Measurements from ENCODE around the gene SUB1.
"Not testable (repeated sequence)": the region's sequence is repeated elsewhere in the genome, so short reads cannot be mapped to it uniquely, and the experiment has no call there.

The SUB1 gene

GRCh38 chr5:32600054-32600622 lies 14.8 kb downstream of the SUB1 start:
- DNase-seq (ENCODE audit: low spot score), result no peak

- no peak for DNase-seq (ENCODE audit: low spot score)
These were observed 16.4 kb downstream of the SUB1 start for GRCh38 chr5:32601623-32602295.

DNA sequence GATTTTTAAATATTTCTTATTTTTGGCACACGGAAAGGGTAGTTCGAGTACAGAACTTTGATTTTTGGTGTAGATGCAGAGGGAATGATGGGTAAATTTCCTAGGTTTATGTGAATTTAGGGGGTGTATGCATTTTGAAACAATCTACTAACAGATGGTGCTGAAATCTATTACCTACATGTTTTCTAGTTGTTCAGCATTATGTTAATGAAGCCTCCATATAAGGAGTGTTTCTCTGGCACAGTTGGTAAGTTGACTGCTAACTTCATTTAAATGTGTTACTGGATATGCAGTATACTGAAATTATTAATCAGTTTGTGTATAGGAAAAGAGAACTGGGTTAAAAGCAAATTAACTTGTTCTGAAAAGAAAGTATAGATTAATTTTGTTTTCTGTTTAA lies 17.5 kb downstream of the SUB1 start:
- DNase-seq (ENCODE audit: low spot score), result no peak

DNA sequence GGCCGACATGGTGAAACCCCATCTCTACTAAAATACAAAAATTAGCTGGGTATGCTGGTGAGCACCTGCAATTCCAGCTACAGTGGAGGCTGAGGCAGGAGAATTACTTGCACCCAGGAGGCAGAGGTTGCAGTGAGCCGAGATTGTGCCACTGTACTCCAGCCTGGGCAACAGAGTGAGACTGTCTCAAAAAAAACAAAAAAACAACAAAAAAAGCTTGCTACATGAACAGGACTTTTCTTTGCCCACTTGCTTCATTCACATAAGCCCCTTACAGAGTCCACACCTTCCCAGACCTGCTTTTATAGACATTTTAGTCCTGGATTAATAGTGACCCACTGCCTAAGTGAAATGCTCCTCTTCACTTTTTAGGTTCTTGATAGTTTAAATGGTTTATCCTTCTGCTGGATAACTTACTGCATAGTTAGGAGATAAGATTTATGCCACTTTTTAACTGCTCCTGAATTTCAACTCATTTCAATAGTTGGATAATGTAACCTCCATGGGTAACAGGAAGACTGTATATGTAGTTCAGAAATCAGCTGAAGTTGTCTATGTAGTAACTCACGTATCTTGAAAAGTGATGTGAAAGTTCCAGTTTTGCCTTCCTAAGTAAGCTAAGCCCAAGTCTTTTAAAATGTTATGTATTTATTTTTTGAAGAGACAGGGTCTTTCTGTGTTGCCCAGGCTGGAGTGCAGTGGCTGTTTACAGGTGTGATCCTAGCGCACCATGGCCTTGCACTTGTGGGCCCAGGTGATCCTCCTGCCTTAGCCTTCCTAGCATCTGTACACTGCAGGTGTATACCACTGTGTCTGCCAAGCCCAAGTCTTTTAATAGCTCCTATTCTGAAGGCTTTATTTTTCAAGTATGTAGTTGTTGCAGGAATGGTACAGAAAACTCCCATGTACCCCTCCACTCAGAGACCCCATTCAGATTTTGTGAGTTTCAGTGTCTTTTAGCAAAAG lies 19.7 kb downstream of the SUB1 start:
- DNase-seq (ENCODE audit: low spot score), result no peak

- no peak for DNase-seq (ENCODE audit: low spot score)
These were observed 20.4 kb downstream of the SUB1 start for GRCh38 chr5:32605766-32606152.

DNA sequence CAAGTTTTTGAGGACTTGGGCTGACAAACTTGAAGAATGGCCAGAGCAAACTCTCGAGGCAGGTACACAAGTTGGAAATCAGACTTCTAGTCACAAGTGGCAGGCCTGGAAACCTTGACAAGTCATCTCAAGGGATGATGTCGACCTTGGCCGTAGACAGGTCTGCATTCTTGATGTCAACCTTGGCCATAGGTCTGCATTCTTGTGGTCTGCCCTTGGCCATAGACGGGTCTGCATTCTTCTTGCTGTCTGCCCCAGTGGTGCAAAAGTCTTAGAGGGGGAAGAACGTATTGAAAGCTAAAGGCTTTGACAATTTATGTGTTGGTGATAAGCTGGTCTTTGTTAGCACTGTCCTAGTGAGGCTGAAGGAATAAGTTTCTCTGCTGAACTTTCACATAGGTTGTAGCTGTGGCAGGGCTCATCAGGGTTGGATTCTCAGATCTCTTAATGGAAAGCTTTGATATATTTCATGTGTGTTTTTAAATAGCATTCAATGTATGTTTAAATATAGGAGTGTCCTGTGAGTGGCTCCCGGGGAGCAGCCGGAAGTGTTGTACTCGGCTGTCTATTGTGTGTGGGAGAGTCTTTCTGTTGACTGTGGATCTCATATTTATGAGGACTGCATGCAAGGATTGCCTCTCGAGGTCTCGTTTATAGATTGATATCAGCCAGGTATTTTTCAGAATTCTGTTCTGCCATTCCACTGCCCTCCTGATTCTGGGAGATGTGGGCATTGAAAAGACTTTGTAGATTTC lies 27.0 kb downstream of the SUB1 start:
- DNase-seq (ENCODE audit: low spot score), result no peak

GRCh38 chr5:32613050-32613672 lies 27.8 kb downstream of the SUB1 start:
- DNase-seq (ENCODE audit: low spot score), result peak; percentile 76

DNA sequence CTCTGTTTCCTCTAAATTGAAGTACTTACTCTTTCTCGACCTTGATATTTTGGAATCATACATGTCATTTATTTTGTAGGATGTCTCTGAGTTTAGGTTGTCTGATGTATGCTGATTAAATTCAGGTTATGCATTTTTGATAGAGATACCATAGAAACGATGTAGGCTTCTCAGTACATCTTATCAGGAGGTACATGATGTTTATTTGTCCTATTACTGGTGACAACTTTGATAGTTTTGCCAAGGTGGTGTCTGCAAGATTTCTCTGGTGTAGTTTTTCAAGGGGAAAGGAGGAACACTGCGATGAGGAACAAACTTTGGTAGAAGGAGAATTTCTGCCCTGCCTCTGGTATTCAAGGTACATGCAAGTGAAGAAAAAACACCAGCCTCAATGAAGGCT lies 29.9 kb downstream of the SUB1 start:
- no peak for DNase-seq (ENCODE audit: low spot score)

- no peak for DNase-seq (ENCODE audit: low spot score)
These were observed 33.6 kb downstream of the SUB1 start for GRCh38 chr5:32618962-32619361.

GRCh38 chr5:32621256-32621655 lies 35.9 kb downstream of the SUB1 start:
- no peak for DNase-seq (ENCODE audit: low spot score)

- DNase-seq (ENCODE audit: low spot score), result no peak
These were observed 39.7 kb downstream of the SUB1 start for GRCh38 chr5:32625106-32625505.

GRCh38 chr5:32625547-32625946 lies 40.2 kb downstream of the SUB1 start:
- no peak for DNase-seq (ENCODE audit: low spot score)

DNA sequence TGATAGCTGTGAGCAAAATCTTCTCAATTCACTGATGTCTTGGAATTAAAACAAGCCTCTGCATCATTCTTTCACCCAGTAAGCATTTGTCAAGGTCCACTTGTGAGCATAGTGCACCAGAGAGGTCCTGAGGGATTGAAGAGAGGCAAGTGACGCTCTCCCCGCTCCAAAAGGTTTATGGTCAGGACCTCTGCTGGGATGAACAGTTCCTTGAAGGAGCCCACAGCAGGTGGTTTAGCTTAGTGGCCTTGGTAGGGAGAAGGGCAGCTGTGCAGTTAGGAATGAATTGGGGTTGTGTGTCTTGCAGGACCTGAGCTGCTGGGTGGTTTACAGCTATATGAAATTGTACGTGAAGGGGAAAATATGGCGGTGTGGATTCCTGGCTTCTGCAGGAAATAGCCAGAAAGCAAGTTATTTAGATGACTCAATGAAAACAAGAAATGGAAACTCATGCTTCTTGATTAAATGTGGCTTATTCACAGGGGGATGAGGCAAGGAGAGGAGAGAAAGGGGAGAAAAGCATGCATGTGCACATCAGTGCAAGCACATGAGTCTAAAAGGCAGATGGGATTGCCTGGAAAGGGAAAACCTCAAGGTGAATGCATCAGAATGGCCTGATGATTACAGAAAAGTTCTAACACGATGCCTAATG lies 42.0 kb downstream of the SUB1 start:
- no peak for DNase-seq (ENCODE audit: low spot score)

DNA sequence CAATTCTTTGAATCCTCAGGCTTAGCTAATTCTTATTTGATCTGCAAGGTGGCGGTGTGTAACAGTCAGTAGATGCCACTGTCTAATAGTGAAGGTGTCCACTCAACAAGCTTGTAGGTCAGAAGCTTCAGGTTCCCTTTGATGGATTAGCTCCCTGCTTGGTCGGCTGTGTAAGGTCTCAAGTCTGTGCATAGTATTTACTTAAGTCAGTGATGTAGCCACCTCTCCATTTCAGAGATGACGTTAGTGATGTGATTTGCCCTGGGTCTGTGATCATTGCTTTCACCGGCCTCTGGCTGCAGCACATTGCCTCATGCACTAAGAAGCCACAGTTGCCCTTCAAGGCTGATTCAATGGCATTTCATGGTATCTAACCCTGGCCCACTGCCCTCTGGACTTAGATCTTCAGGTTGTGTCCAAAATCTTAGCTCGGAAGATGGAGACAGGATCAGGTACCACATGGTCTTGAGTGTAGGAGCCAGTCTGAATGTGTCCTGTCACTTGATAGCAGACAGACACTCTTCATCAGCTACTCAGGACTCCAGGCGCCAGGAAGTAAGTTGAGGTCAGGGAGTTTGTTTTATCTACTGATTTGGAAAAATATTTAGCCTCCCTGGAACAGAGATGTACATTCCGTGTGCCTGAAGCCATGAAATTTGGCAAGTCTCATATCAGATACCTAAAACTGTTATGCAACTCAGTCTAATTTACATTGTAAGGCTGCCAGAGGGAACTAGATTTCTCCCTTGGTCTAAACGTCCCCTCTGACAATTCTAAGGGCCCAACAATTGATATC lies 42.9 kb downstream of the SUB1 start:
- DNase-seq (ENCODE audit: low spot score), result no peak

DNA sequence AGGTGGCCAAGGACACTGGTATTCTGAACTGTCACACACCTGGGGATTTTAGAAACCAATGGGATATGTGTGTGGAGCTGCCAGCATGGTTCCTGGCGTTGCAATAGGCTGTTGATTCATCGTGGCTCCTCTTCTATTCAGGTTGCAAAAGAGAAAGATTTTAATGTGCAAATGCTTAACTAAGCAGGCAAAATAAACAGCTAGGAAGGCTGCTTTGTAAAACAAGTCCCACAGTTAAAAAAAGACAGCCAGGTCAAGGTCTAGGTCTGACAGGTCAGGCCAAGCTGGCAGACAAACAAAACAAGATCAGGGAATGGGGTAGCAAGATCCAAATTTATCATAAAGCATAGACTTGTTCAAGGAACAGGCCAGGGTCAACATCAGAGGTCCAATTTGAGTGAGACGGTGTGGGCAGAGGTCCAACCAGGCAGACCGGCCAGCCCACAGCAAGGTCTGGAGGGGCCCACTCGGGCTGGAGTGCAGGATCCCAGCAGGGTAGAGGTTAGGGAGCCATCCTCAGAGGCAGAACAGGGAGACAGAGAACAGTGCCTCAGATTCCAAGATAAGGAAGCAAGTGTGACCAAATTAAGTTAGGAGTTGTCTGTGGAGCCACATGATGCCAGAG lies 45.6 kb downstream of the SUB1 start:
- DNase-seq (ENCODE audit: low spot score), result no peak

DNA sequence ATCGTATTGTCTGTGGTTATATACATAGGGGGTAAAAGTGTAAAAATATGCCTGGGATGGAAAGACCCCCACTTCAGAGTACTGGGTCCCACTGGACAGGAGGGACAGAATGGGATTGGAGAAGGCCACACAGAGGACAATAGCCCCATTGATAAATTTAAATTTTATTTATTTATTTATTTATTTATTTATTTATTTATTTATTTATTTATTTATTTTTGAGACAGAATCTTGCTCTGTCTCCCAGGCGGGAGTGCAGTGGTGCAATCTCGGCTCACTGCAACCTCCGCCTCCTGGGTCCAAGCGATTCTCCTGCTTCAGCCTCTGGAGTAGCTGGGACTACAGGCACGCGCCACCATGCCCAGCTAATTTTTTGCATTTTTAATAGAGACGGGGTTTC lies 47.7 kb downstream of the SUB1 start:
- DNase-seq (ENCODE audit: low spot score), result not testable (repeated sequence)

DNA sequence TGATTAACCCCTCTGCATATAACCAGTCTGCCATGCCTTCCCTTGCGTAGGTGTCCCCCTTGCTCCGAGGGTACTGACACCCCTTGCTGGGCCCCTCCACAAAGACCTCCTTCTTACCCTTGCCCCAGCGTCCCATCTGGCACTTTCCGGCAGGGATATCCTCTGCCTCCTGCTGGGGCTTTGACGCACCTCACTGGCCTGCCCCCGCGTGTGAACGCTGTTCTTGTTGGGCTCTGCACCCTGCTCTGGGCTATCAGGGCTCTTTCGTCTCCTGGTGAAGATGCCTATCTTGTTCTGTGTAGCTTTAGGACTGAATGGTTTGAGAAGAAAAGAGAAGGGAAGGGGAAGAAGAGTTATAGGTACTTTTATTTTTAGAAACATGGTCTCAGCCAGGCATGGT lies 53.0 kb downstream of the SUB1 start:
- no peak for DNase-seq (ENCODE audit: low spot score)

DNA sequence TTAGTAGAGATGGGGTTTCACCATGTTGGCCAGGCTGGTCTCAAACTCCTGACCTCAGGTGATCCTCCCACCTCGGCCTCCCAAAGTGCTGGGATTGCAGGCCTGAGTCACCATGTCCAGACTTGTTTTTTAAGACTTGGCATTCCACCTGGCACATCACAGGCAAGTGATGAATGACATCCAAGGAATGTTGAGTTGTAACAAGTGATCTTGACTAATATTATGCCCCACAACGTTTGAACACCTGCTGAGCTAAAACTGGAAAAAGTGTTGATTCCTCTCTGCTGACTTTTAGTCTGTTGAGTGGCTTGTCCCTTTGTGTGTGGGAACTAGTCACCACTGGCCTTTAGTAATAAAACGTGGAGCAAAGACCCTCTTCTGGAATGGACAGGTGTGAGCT lies 54.6 kb downstream of the SUB1 start:
- DNase-seq (ENCODE audit: low spot score), result no peak

- DNase-seq (ENCODE audit: low spot score), result no peak
These were observed 57.1 kb downstream of the SUB1 start for GRCh38 chr5:32642276-32643002.
